ENCODE measurements around the gene CWC22. TPM values are rescaled to one million over a fixed set of nuclear protein-coding genes. Genes with fewer than 3 reads are reported as not detected.
"Not testable (repeated sequence)": the region's sequence is repeated elsewhere in the genome, so short reads cannot be mapped to it uniquely, and the experiment has no call there.

Gene CWC22
- total RNA-seq, 1 donor from 2014 or later, result 13.6 TPM

GRCh38 chr2:179958251-179958650 lies 48.8 kb downstream of the CWC22 start:
- H3K9me3 ChIP-seq (ENCODE audit: control insufficient read depth in 3 of 3, low read length in 3 of 3); H3K4me1 ChIP-seq (ENCODE audit: control insufficient read depth in 3 of 3, insufficient read depth in 3 of 3, low read length in 3 of 3); H3K27me3 ChIP-seq (ENCODE audit: control insufficient read depth in 3 of 3, insufficient read depth in 3 of 3, low read length in 3 of 3); H3K4me3 ChIP-seq (ENCODE audit: low read length in 3 of 3); H3K27ac ChIP-seq (ENCODE audit: low read depth, low read length); H3K9ac ChIP-seq (ENCODE audit: low read depth in 1 of 3, low read length in 3 of 3): not testable (repeated sequence)
- peaks cover 5 to 22% (median 12%) of the 10 kb centered on the region in 3 donors for H3K36me3 ChIP-seq (ENCODE audit: control insufficient read depth in 3 of 3, insufficient read depth in 3 of 3, low read length in 3 of 3)

DNA sequence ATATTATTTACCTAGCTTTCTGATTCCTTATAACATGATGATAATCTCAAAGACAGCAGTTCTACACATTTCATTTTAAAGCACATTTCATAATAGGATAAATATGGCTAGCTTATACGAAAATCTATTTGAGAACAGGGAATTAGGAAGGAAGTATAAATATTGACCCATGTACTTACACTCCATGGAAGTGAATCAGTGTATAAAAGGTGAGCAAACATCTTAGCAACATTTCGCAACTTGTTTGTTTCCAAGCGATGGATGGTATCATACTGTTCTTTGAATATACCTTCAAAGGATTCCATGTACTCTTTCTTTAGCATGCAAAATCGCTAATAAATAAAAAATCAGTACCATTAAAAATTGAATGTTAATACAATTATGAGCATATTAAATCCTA lies 53.1 kb downstream of the CWC22 start:
- Histone ChIP-seq H3K9ac (ENCODE audit: low read depth in 1 of 3, low read length in 3 of 3) (no peak overlapping the region), H3K27ac (ENCODE audit: low read depth, low read length) (no peak overlapping the region), H3K36me3 (ENCODE audit: control insufficient read depth in 3 of 3, insufficient read depth in 3 of 3, low read length in 3 of 3) (peaks cover 16 to 34% (median 26%) of the 10 kb centered on the region in 3 donors), H3K9me3 (ENCODE audit: control insufficient read depth in 3 of 3, low read length in 3 of 3) (no peaks in the 10 kb centered on the region), H3K4me3 (ENCODE audit: low read length in 3 of 3) (no peak overlapping the region), H3K4me1 (ENCODE audit: control insufficient read depth in 3 of 3, insufficient read depth in 3 of 3, low read length in 3 of 3) (no peaks in the 10 kb centered on the region), H3K27me3 (ENCODE audit: control insufficient read depth in 3 of 3, insufficient read depth in 3 of 3, low read length in 3 of 3) (no peaks in the 10 kb centered on the region)

DNA sequence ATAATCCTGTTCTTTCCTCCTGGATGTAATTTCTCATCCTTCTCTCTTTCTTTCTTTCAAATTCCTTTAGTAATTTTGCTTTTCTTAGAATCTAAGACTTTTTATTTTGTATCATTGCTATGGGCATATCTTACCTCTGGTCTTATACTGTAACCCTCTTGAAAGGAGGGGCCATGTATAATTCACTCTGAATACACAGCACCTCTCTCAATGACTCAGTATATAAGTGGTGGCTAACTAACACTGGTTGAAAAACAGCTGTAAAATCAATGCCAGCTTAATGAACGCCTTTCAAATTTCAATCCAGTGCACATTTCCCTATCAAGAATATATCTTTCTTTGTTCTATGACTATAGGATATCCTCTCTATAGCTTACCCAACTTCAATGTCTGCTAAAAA lies 53.7 kb downstream of the CWC22 start:
- no peaks in the 10 kb centered on the region for H3K27me3 ChIP-seq (ENCODE audit: control insufficient read depth in 3 of 3, insufficient read depth in 3 of 3, low read length in 3 of 3)
- H3K9me3 ChIP-seq (ENCODE audit: control insufficient read depth in 3 of 3, low read length in 3 of 3), result no peaks in the 10 kb centered on the region
- H3K27ac ChIP-seq (ENCODE audit: low read depth, low read length), result no peak overlapping the region
- H3K4me1 ChIP-seq (ENCODE audit: control insufficient read depth in 3 of 3, insufficient read depth in 3 of 3, low read length in 3 of 3), result no peaks in the 10 kb centered on the region
- no peak overlapping the region for H3K4me3 ChIP-seq (ENCODE audit: low read length in 3 of 3)
- H3K9ac ChIP-seq (ENCODE audit: low read depth in 1 of 3, low read length in 3 of 3), result no peak overlapping the region
- peaks cover 16 to 36% (median 28%) of the 10 kb centered on the region in 3 donors for H3K36me3 ChIP-seq (ENCODE audit: control insufficient read depth in 3 of 3, insufficient read depth in 3 of 3, low read length in 3 of 3)

GRCh38 chr2:179952658-179953057 lies 54.4 kb downstream of the CWC22 start:
- Histone ChIP-seq H3K27ac (ENCODE audit: low read depth, low read length) (no peak overlapping the region), H3K27me3 (ENCODE audit: control insufficient read depth in 3 of 3, insufficient read depth in 3 of 3, low read length in 3 of 3) (no peaks in the 10 kb centered on the region), H3K9me3 (ENCODE audit: control insufficient read depth in 3 of 3, low read length in 3 of 3) (no peaks in the 10 kb centered on the region), H3K4me3 (ENCODE audit: low read length in 3 of 3) (no peak overlapping the region), H3K9ac (ENCODE audit: low read depth in 1 of 3, low read length in 3 of 3) (no peak overlapping the region), H3K36me3 (ENCODE audit: control insufficient read depth in 3 of 3, insufficient read depth in 3 of 3, low read length in 3 of 3) (peaks cover 14 to 40% (median 31%) of the 10 kb centered on the region in 3 donors), H3K4me1 (ENCODE audit: control insufficient read depth in 3 of 3, insufficient read depth in 3 of 3, low read length in 3 of 3) (no peaks in the 10 kb centered on the region)

DNA sequence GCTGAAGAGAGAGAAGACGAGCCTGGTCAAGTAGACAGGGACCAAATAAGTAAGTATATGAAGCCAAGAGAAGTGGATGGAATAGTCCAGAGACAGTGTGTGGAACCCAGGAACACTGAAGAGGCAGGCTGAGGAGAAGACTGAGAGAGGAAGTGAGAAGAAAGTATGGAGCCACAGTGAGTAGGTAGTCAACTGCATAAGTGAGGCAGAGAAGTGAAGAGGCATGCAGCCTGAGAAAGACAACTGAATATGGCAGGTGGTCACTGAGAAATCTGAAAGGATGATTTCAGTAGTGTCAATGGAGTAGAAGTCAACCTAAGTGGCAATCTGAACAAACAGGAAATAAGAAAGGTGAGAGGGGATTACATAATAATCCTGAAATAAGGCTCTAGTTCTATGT lies 55.4 kb downstream of the CWC22 start:
- Histone ChIP-seq H3K4me1 (ENCODE audit: control insufficient read depth in 3 of 3, insufficient read depth in 3 of 3, low read length in 3 of 3) (no peaks in the 10 kb centered on the region), H3K27me3 (ENCODE audit: control insufficient read depth in 3 of 3, insufficient read depth in 3 of 3, low read length in 3 of 3) (no peaks in the 10 kb centered on the region), H3K27ac (ENCODE audit: low read depth, low read length) (no peak overlapping the region), H3K4me3 (ENCODE audit: low read length in 3 of 3) (no peak overlapping the region), H3K9me3 (ENCODE audit: control insufficient read depth in 3 of 3, low read length in 3 of 3) (no peaks in the 10 kb centered on the region), H3K9ac (ENCODE audit: low read depth in 1 of 3, low read length in 3 of 3) (no peak overlapping the region), H3K36me3 (ENCODE audit: control insufficient read depth in 3 of 3, insufficient read depth in 3 of 3, low read length in 3 of 3) (peaks cover 14 to 45% (median 32%) of the 10 kb centered on the region in 3 donors)

DNA sequence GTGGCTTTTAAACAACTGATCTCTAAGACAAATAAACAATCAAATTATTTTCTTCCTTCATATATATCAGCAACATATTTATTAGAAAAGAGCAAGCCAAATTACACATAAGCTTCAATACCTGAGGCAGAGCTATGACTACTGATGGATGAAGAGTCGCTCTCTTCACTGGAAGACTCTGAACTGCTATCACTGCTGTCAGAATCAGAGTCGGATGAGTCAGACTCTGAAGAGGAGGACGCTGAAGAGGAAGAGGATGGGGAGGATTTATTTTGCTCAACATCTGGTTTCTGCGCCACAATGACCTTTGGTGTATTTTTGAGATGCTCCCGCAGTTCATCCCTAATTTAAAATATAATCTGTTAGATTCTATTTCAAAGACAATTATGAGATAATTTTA lies 56.7 kb downstream of the CWC22 start:
- H3K4me1 ChIP-seq (ENCODE audit: control insufficient read depth in 3 of 3, insufficient read depth in 3 of 3, low read length in 3 of 3), result no peaks in the 10 kb centered on the region
- H3K9ac ChIP-seq (ENCODE audit: low read depth in 1 of 3, low read length in 3 of 3), result no peak overlapping the region
- H3K27me3 ChIP-seq (ENCODE audit: control insufficient read depth in 3 of 3, insufficient read depth in 3 of 3, low read length in 3 of 3), result no peaks in the 10 kb centered on the region
- H3K4me3 ChIP-seq (ENCODE audit: low read length in 3 of 3), result no peak overlapping the region
- H3K36me3 ChIP-seq (ENCODE audit: control insufficient read depth in 3 of 3, insufficient read depth in 3 of 3, low read length in 3 of 3), result peaks cover 16 to 47% (median 32%) of the 10 kb centered on the region in 3 donors
- H3K27ac ChIP-seq (ENCODE audit: low read depth, low read length), result no peak overlapping the region
- no peaks in the 10 kb centered on the region for H3K9me3 ChIP-seq (ENCODE audit: control insufficient read depth in 3 of 3, low read length in 3 of 3)

- Histone ChIP-seq H3K4me1 (ENCODE audit: control insufficient read depth in 3 of 3, insufficient read depth in 3 of 3, low read length in 3 of 3) (no peaks in the 10 kb centered on the region), H3K9ac (ENCODE audit: low read depth in 1 of 3, low read length in 3 of 3) (no peak overlapping the region), H3K27me3 (ENCODE audit: control insufficient read depth in 3 of 3, insufficient read depth in 3 of 3, low read length in 3 of 3) (no peaks in the 10 kb centered on the region), H3K36me3 (ENCODE audit: control insufficient read depth in 3 of 3, insufficient read depth in 3 of 3, low read length in 3 of 3) (peaks cover 16 to 49% (median 31%) of the 10 kb centered on the region in 3 donors), H3K9me3 (ENCODE audit: control insufficient read depth in 3 of 3, low read length in 3 of 3) (no peaks in the 10 kb centered on the region), H3K4me3 (ENCODE audit: low read length in 3 of 3) (no peak overlapping the region), H3K27ac (ENCODE audit: low read depth, low read length) (no peak overlapping the region)
These were observed 57.7 kb downstream of the CWC22 start for GRCh38 chr2:179949438-179949837.

DNA sequence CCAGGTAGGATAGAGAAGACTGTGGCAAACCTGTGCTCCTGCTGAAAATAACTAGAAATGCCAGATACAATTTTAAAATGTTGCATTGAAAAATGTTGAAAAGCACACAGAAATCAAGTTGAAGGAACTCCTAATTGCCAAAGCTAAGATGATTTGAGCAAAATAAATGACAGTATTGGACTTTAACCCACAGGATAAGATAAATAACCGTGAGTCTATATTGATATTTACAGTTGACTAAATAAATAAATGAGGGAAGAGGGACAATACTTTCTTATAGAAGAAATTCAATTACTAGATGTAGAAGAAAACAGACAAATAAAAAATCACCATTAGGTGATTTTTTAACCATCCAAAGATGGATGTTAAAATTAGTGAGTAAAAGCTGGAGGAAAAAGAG lies 59.0 kb downstream of the CWC22 start:
- Histone ChIP-seq H3K36me3 (ENCODE audit: control insufficient read depth in 3 of 3, insufficient read depth in 3 of 3, low read length in 3 of 3) (peaks cover 13 to 37% (median 28%) of the 10 kb centered on the region in 3 donors), H3K4me3 (ENCODE audit: low read length in 3 of 3) (no peak overlapping the region), H3K9ac (ENCODE audit: low read depth in 1 of 3, low read length in 3 of 3) (no peak overlapping the region), H3K27ac (ENCODE audit: low read depth, low read length) (no peak overlapping the region), H3K4me1 (ENCODE audit: control insufficient read depth in 3 of 3, insufficient read depth in 3 of 3, low read length in 3 of 3) (no peaks in the 10 kb centered on the region), H3K9me3 (ENCODE audit: control insufficient read depth in 3 of 3, low read length in 3 of 3) (no peaks in the 10 kb centered on the region), H3K27me3 (ENCODE audit: control insufficient read depth in 3 of 3, insufficient read depth in 3 of 3, low read length in 3 of 3) (no peaks in the 10 kb centered on the region)

- Histone ChIP-seq H3K4me3 (ENCODE audit: low read length in 3 of 3) (no peak overlapping the region), H3K27ac (ENCODE audit: low read depth, low read length) (no peak overlapping the region), H3K9me3 (ENCODE audit: control insufficient read depth in 3 of 3, low read length in 3 of 3) (no peaks in the 10 kb centered on the region), H3K36me3 (ENCODE audit: control insufficient read depth in 3 of 3, insufficient read depth in 3 of 3, low read length in 3 of 3) (peaks cover 13 to 34% (median 25%) of the 10 kb centered on the region in 3 donors), H3K27me3 (ENCODE audit: control insufficient read depth in 3 of 3, insufficient read depth in 3 of 3, low read length in 3 of 3) (no peaks in the 10 kb centered on the region), H3K4me1 (ENCODE audit: control insufficient read depth in 3 of 3, insufficient read depth in 3 of 3, low read length in 3 of 3) (no peaks in the 10 kb centered on the region), H3K9ac (ENCODE audit: low read depth in 1 of 3, low read length in 3 of 3) (no peak overlapping the region)
These were observed 60.1 kb downstream of the CWC22 start for GRCh38 chr2:179946810-179947615.

DNA sequence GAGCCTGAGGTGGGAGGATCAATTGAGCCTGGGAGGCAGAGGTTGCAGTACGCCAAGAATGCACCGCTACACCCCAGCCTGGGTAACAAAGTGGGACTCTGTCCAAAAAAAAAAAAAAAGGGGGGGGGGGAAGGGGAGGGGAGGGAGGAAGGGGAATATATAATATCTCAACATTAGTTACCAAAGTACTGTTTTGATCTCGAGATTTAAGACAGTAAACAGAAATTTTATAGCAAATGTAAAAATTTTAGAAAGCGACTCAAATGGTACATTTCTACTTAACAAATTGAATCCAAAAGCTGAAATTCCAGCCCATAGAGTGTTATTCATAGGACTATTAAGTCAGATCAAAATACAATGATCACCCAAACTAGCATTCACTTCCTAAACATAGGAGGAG lies 60.8 kb downstream of the CWC22 start:
- no peaks in the 10 kb centered on the region for H3K9me3 ChIP-seq (ENCODE audit: control insufficient read depth in 3 of 3, low read length in 3 of 3)
- H3K27me3 ChIP-seq (ENCODE audit: control insufficient read depth in 3 of 3, insufficient read depth in 3 of 3, low read length in 3 of 3), result no peaks in the 10 kb centered on the region
- H3K4me3 ChIP-seq (ENCODE audit: low read length in 3 of 3), result no peak overlapping the region
- peaks cover 8 to 29% (median 20%) of the 10 kb centered on the region in 3 donors for H3K36me3 ChIP-seq (ENCODE audit: control insufficient read depth in 3 of 3, insufficient read depth in 3 of 3, low read length in 3 of 3)
- no peak overlapping the region for H3K9ac ChIP-seq (ENCODE audit: low read depth in 1 of 3, low read length in 3 of 3)
- no peaks in the 10 kb centered on the region for H3K4me1 ChIP-seq (ENCODE audit: control insufficient read depth in 3 of 3, insufficient read depth in 3 of 3, low read length in 3 of 3)
- H3K27ac ChIP-seq (ENCODE audit: low read depth, low read length), result no peak overlapping the region

Data from skeletal muscle tissue (tissue), 4 donors.